Small intestine (tissue), 7 donors: ENCODE measurements around the gene F8A2. TPM values are rescaled to one million over a fixed set of nuclear protein-coding genes. Genes with fewer than 3 reads are reported as not detected.
"Not testable (repeated sequence)": the region's sequence is repeated elsewhere in the genome, so short reads cannot be mapped to it uniquely, and the experiment has no call there.

Experiments used
- DNase-seq, 2 donors: peaks; one replicate each; pipeline versions ENCODE4 v3.0.0 to v3.0.0-alpha.2; 2013
- FAIRE-seq: peaks from 2 replicates; lab custom pipeline; 2012; peaks lifted over from hg19 to GRCh38; lab: Jason Lieb, UNC
- H3K27ac ChIP-seq, 3 donors: one replicate each; pipeline ENCODE4 v1.5.1; 2013; ENCODE audit warnings: low read length in 2 of 3, mild to moderate bottlenecking in 2 of 3, control low read depth in 1 of 3, inconsistent platforms in 1 of 3, low read depth in 1 of 3, moderate library complexity in 1 of 3
- H3K27me3 ChIP-seq, 3 donors: one replicate each; pipeline ENCODE4 v1.6.1; 2013; ENCODE audit warnings: low read length in 3 of 3, inconsistent platforms in 1 of 3; ENCODE audit not compliant: control insufficient read depth in 3 of 3, insufficient read depth in 3 of 3
- H3K36me3 ChIP-seq, 3 donors: one replicate each; pipeline ENCODE4 v1.6.1; 2013; ENCODE audit warnings: low read length in 3 of 3, inconsistent platforms in 1 of 3, low read depth in 1 of 3, mild to moderate bottlenecking in 1 of 3, moderate library complexity in 1 of 3; ENCODE audit not compliant: control insufficient read depth in 3 of 3, insufficient read depth in 2 of 3
- H3K4me1 ChIP-seq, 3 donors: one replicate each; pipeline ENCODE4 v1.6.1; 2013; ENCODE audit warnings: low read length in 2 of 3, inconsistent platforms in 1 of 3, low read depth in 1 of 3, mild to moderate bottlenecking in 1 of 3, moderate library complexity in 1 of 3; ENCODE audit not compliant: control insufficient read depth in 3 of 3, insufficient read depth in 2 of 3
- H3K4me3 ChIP-seq, 3 donors: one replicate each; pipeline ENCODE4 v1.5.1; 2013; ENCODE audit warnings: low read length in 3 of 3, control low read depth in 1 of 3, inconsistent platforms in 1 of 3, low read depth in 1 of 3, mild to moderate bottlenecking in 1 of 3, moderate library complexity in 1 of 3
- H3K9me3 ChIP-seq, 2 donors: one replicate each; pipeline ENCODE4 v1.6.1; 2013; ENCODE audit warnings: low read depth in 1 of 2, low read length in 1 of 2; ENCODE audit not compliant: control insufficient read depth in 2 of 2, insufficient read depth in 1 of 2
- WGBS, 3 donors: extraction: QIAGEN DNeasy Blood & Tissue Kit; methylation state at CpG; one replicate each; pipeline ENCODE4 v1.1.7; 2013; 5-methylcytosine and 5-hydroxymethylcytosine counted together
- polyA plus RNA-seq, 4 donors: library from polyadenylated mRNA; stranded (reverse) in 3 of 4; unstranded in 1 of 4; fragments of 200-250 nt in 3 of 4; fragments of 120-200 nt in 1 of 4; gene quantifications; one replicate each; pipeline versions ENCODE4 v1.2.1 to v1.2.3, GENCODE V29; 2013
- donor health status: healthy with polysubstance abuse.
- donor health status: control.
- donor health status: control.
- donor health status: Bipolar disorder and iron deficiency.
- donor health status: healthy.

Gene F8A2
- polyA plus RNA-seq, 4 donors = not detected

- H3K4me1 ChIP-seq, DNase-seq, H3K4me3 ChIP-seq, H3K9me3 ChIP-seq, H3K36me3 ChIP-seq, H3K27ac ChIP-seq, FAIRE-seq, H3K27me3 ChIP-seq: not testable (repeated sequence)
- no CpG with 5 or more reads among the region's 9 CpGs for WGBS, 3 donors
Measured at GRCh38 chrX:155373777-155374458, 8.0 kb upstream of the F8A2 start.

GRCh38 chrX:155379802-155380201, 2.1 kb upstream of the F8A2 start:
- not testable (repeated sequence) for DNase-seq, H3K4me3 ChIP-seq, H3K36me3 ChIP-seq, FAIRE-seq, H3K4me1 ChIP-seq, H3K27ac ChIP-seq, H3K27me3 ChIP-seq, H3K9me3 ChIP-seq
- no CpG with 5 or more reads among the region's 7 CpGs for WGBS, 3 donors

GRCh38 chrX:155382529-155382967, 653 bp downstream of the F8A2 start:
- not testable (repeated sequence) for DNase-seq, H3K4me3 ChIP-seq, FAIRE-seq, H3K27ac ChIP-seq, H3K27me3 ChIP-seq, H3K9me3 ChIP-seq, H3K4me1 ChIP-seq, H3K36me3 ChIP-seq
- WGBS, 3 donors = no CpG with 5 or more reads among the region's 64 CpGs

GRCh38 chrX:155389634-155390033, 7.7 kb downstream of the F8A2 start:
- Histone ChIP-seq H3K9me3 (peaks cover 0 to 10% of the 10 kb centered on the region in 2 donors), H3K4me3 (no peak overlapping the region), H3K27me3 (no peaks in the 10 kb centered on the region), H3K4me1 (no peaks in the 10 kb centered on the region), H3K27ac (no peak overlapping the region), H3K36me3 (no peaks in the 10 kb centered on the region)
- FAIRE-seq (no peak), DNase-seq (no peak)
- WGBS, 3 donors = 93 to 99% (median 95%) methylated on average over 8 of the region's 8 CpGs

- H3K27ac ChIP-seq, H3K27me3 ChIP-seq, H3K9me3 ChIP-seq, H3K4me1 ChIP-seq, FAIRE-seq, H3K4me3 ChIP-seq, H3K36me3 ChIP-seq, DNase-seq: not testable (repeated sequence)
- WGBS, 3 donors = 77 to 91% (median 84%) methylated on average over 7 of the region's 7 CpGs
Measured at GRCh38 chrX:155394747-155395276, 12.9 kb downstream of the F8A2 start.

- no peak for FAIRE-seq
- Histone ChIP-seq H3K27ac (no peak overlapping the region), H3K9me3 (peaks cover 0 to 2% of the 10 kb centered on the region in 2 donors), H3K36me3 (no peaks in the 10 kb centered on the region), H3K4me3 (no peak overlapping the region), H3K4me1 (no peaks in the 10 kb centered on the region), H3K27me3 (no peaks in the 10 kb centered on the region)
- WGBS, 3 donors = 81 to 92% (median 86%) methylated on average over 2 of the region's 2 CpGs
- no peak for DNase-seq
Measured at GRCh38 chrX:155406429-155406828, 24.5 kb downstream of the F8A2 start.

- H3K27ac ChIP-seq = no peak overlapping the region
- DNase-seq = no peak
- 69 to 92% (median 91%) methylated on average over 1 of the region's 1 CpG for WGBS, 3 donors
- FAIRE-seq = no peak
- H3K9me3 ChIP-seq = no peaks in the 10 kb centered on the region
- no peaks in the 10 kb centered on the region for H3K36me3 ChIP-seq
- no peaks in the 10 kb centered on the region for H3K4me1 ChIP-seq
- H3K4me3 ChIP-seq = no peak overlapping the region
- H3K27me3 ChIP-seq = no peaks in the 10 kb centered on the region
Measured at GRCh38 chrX:155417769-155418168, 35.9 kb downstream of the F8A2 start.
